HuH-7 (cell line): ENCODE measurements around the gene UPB1.
"Not testable (repeated sequence)": the region's sequence is repeated elsewhere in the genome, so short reads cannot be mapped to it uniquely, and the experiment has no call there.

Experiments
- DNase-seq: peaks from one replicate; pipeline ENCODE4 v3.0.0; 2011; ENCODE audit warnings: low spot score

UPB1 gene

GRCh38 chr22:24504540-24504939, 9.4 kb downstream of the UPB1 start:
- no peak for DNase-seq

- DNase-seq = no peak
Measured at GRCh38 chr22:24504956-24505736, 10.0 kb downstream of the UPB1 start.

GRCh38 chr22:24506802-24507438, 11.8 kb downstream of the UPB1 start:
- DNase-seq = peak; percentile 46

GRCh38 chr22:24507716-24508115, 12.6 kb downstream of the UPB1 start:
- DNase-seq = no peak

- DNase-seq = no peak
Measured at GRCh38 chr22:24510637-24511625, 15.8 kb downstream of the UPB1 start.

GRCh38 chr22:24512043-24512442, 16.9 kb downstream of the UPB1 start:
- no peak for DNase-seq

GRCh38 chr22:24513378-24514240, 18.5 kb downstream of the UPB1 start:
- no peak for DNase-seq

GRCh38 chr22:24514241-24515026, 19.3 kb downstream of the UPB1 start:
- DNase-seq = peak; percentile 75

GRCh38 chr22:24515027-24515338, 19.9 kb downstream of the UPB1 start:
- no peak for DNase-seq

GRCh38 chr22:24516301-24516737, 21.2 kb downstream of the UPB1 start:
- no peak for DNase-seq

- DNase-seq = no peak
Measured at GRCh38 chr22:24517446-24517845, 22.3 kb downstream of the UPB1 start.

GRCh38 chr22:24518228-24518627, 23.1 kb downstream of the UPB1 start:
- no peak for DNase-seq

- no peak for DNase-seq
Measured at GRCh38 chr22:24518771-24519485, 23.8 kb downstream of the UPB1 start.

GRCh38 chr22:24519496-24519895, 24.4 kb downstream of the UPB1 start:
- no peak for DNase-seq

- DNase-seq = peak; percentile 83
Measured at GRCh38 chr22:24521791-24522245, 26.7 kb downstream of the UPB1 start.

- no peak for DNase-seq
Measured at GRCh38 chr22:24523873-24524272, 28.7 kb downstream of the UPB1 start.

GRCh38 chr22:24525416-24526037, 30.4 kb downstream of the UPB1 start:
- DNase-seq = peak; percentile 85

GRCh38 chr22:24526191-24526590, 31.1 kb downstream of the UPB1 start:
- no peak for DNase-seq

- no peak for DNase-seq
Measured at GRCh38 chr22:24529898-24530297, 34.8 kb downstream of the UPB1 start.

- DNase-seq = not testable (repeated sequence)
Measured at GRCh38 chr22:24530968-24531367, 35.8 kb downstream of the UPB1 start.
